Mesothelial cell of epicardium (in vitro differentiated cells): ENCODE measurements around the gene CES1. TPM values are rescaled to one million over a fixed set of nuclear protein-coding genes. Genes with fewer than 3 reads are reported as not detected.
"Not testable (repeated sequence)": the region's sequence is repeated elsewhere in the genome, so short reads cannot be mapped to it uniquely, and the experiment has no call there.

Source experiments
- DNase-seq, 2 experiments: peaks; one replicate each; pipeline ENCODE4 v3.0.0; 2021; ENCODE audit warnings: low spot score in 2 of 2; ENCODE audit not compliant: unreplicated experiment in 2 of 2
- H3K27ac Mint-ChIP-seq: 2 replicates; pipeline ENCODE4 v1.8.0; 2021; ENCODE audit warnings: mixed read lengths
- H3K27me3 Mint-ChIP-seq: 2 replicates; pipeline ENCODE4 v1.8.0; 2021; ENCODE audit warnings: low read depth, mixed read lengths
- H3K36me3 Mint-ChIP-seq: 2 replicates; pipeline ENCODE4 v1.8.0; 2021; ENCODE audit warnings: mixed read lengths
- H3K4me1 Mint-ChIP-seq: 2 replicates; pipeline ENCODE4 v1.8.0; 2021; ENCODE audit warnings: mixed read lengths
- H3K4me3 Mint-ChIP-seq: 2 replicates; pipeline ENCODE4 v1.8.0; 2021; ENCODE audit warnings: mild to moderate bottlenecking, moderate library complexity, mixed read lengths
- H3K9me3 Mint-ChIP-seq: 2 replicates; pipeline ENCODE4 v1.8.0; 2021; ENCODE audit warnings: mixed read lengths
- total RNA-seq: library from RNA; stranded (reverse); gene quantifications from 3 replicates; pipeline ENCODE4 v1.2.1, GENCODE V29; 2021
- TF ChIP-seq, protein P1 (sequence below): fragments of 200-600 bp; sonication (generic); IDR thresholded peaks from one replicate; pipeline ENCODE4 v1.5.0; 2021; ENCODE audit warnings: antibody characterized with exemption; ENCODE audit not compliant: unreplicated experiment

CES1 gene
- total RNA-seq, 1 donor from 2014 or later = 0.45 TPM

GRCh38 chr16:55773859-55774549 lies 58.9 kb downstream of the CES1 start:
- DNase-seq = no peak
- TF ChIP-seq, protein P1, sequence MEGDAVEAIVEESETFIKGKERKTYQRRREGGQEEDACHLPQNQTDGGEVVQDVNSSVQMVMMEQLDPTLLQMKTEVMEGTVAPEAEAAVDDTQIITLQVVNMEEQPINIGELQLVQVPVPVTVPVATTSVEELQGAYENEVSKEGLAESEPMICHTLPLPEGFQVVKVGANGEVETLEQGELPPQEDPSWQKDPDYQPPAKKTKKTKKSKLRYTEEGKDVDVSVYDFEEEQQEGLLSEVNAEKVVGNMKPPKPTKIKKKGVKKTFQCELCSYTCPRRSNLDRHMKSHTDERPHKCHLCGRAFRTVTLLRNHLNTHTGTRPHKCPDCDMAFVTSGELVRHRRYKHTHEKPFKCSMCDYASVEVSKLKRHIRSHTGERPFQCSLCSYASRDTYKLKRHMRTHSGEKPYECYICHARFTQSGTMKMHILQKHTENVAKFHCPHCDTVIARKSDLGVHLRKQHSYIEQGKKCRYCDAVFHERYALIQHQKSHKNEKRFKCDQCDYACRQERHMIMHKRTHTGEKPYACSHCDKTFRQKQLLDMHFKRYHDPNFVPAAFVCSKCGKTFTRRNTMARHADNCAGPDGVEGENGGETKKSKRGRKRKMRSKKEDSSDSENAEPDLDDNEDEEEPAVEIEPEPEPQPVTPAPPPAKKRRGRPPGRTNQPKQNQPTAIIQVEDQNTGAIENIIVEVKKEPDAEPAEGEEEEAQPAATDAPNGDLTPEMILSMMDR = no peak
- peaks cover 62% of the 10 kb centered on the region for H3K27me3 Mint-ChIP-seq
- no peak overlapping the region for H3K27ac Mint-ChIP-seq
- H3K4me3 Mint-ChIP-seq = no peak overlapping the region
- H3K4me1 Mint-ChIP-seq = no peaks in the 10 kb centered on the region
- no peaks in the 10 kb centered on the region for H3K9me3 Mint-ChIP-seq
- H3K36me3 Mint-ChIP-seq = no peaks in the 10 kb centered on the region

DNA sequence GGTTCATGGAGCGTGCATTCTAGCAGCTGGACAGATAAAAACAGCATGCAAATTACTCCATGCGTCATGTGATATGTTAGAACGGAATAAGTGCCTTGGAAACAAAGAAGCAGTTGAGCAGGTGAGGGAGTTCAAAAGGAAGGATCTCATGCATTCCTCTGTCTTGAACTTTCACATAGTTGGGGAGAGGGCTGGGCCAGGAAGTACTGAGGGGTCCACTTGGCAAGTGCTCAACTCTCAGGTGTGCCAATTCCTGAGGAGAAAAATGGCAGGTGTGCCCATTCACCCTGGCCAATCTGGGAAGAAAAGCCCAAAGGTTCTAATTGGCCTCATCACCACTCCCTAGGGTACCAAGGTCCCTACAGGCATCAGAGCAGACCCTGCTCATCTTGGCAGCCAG lies 67.7 kb downstream of the CES1 start:
- no peaks in the 10 kb centered on the region for H3K9me3 Mint-ChIP-seq
- H3K4me1 Mint-ChIP-seq = peaks cover 4% of the 10 kb centered on the region
- no peak overlapping the region for H3K27ac Mint-ChIP-seq
- H3K36me3 Mint-ChIP-seq = no peaks in the 10 kb centered on the region
- DNase-seq = no peak
- peaks cover 51% of the 10 kb centered on the region for H3K27me3 Mint-ChIP-seq
- no peak overlapping the region for H3K4me3 Mint-ChIP-seq
- TF ChIP-seq, protein P1 = no peak

- Mint-ChIP-seq H3K27me3 (peaks cover 57% of the 10 kb centered on the region), H3K9me3 (no peaks in the 10 kb centered on the region), H3K36me3 (no peaks in the 10 kb centered on the region), H3K4me1 (peaks cover 5% of the 10 kb centered on the region), H3K4me3 (peak overlapping the region; percentile 45), H3K27ac (peak overlapping the region; percentile 22)
- TF ChIP-seq, protein P1 = no peak
- DNase-seq = no peak
Measured at GRCh38 chr16:55760310-55761001, 72.4 kb downstream of the CES1 start.

DNA sequence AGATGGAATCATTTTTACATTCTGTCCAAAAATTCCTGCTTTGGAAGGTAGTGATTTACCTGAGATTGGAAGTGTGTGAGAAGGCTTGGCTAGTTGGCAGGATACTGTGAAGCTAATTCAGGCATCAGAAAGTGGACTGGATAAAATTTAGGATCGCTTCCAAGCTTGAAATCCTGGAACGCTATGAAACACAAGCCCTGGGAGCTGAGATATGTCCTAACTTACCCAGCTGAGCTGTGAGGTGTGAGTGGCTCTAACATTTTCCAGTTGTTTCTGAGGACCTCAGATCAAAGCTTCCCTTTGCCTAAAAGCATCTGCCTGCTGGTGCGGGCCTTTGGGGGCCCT lies 73.0 kb downstream of the CES1 start:
- H3K36me3 Mint-ChIP-seq, DNase-seq, H3K9me3 Mint-ChIP-seq, H3K4me1 Mint-ChIP-seq: not testable (repeated sequence)
- Mint-ChIP-seq H3K4me3 (peak overlapping the region; percentile 45), H3K27ac (peak overlapping the region; percentile 22), H3K27me3 (peaks cover 54% of the 10 kb centered on the region)

GRCh38 chr16:55757595-55758527 lies 75.0 kb downstream of the CES1 start:
- peaks cover 53% of the 10 kb centered on the region for H3K27me3 Mint-ChIP-seq
- H3K27ac Mint-ChIP-seq = not testable (repeated sequence)

GRCh38 chr16:55756963-55757362 lies 75.9 kb downstream of the CES1 start:
- Mint-ChIP-seq H3K4me1 (peaks cover 12% of the 10 kb centered on the region), H3K4me3 (no peak overlapping the region), H3K27me3 (peaks cover 46% of the 10 kb centered on the region), H3K36me3 (no peaks in the 10 kb centered on the region), H3K9me3 (no peaks in the 10 kb centered on the region), H3K27ac (no peak overlapping the region)
- TF ChIP-seq, protein P1 = no peak
- DNase-seq = no peak

More at GRCh38 chr16:55757595-55758527, 75.0 kb downstream of the CES1 start:
- not testable (repeated sequence) for H3K4me3 Mint-ChIP-seq, H3K9me3 Mint-ChIP-seq, DNase-seq, H3K36me3 Mint-ChIP-seq
- peaks cover 12% of the 10 kb centered on the region for H3K4me1 Mint-ChIP-seq
